Measurements from ENCODE around the gene SSC5D.
A peak's percentile ranks its signal among the peaks of the same experiment; 100 is the strongest.
"Not testable (repeated sequence)": the region's sequence is repeated elsewhere in the genome, so short reads cannot be mapped to it uniquely, and the experiment has no call there.

SSC5D gene

DNA sequence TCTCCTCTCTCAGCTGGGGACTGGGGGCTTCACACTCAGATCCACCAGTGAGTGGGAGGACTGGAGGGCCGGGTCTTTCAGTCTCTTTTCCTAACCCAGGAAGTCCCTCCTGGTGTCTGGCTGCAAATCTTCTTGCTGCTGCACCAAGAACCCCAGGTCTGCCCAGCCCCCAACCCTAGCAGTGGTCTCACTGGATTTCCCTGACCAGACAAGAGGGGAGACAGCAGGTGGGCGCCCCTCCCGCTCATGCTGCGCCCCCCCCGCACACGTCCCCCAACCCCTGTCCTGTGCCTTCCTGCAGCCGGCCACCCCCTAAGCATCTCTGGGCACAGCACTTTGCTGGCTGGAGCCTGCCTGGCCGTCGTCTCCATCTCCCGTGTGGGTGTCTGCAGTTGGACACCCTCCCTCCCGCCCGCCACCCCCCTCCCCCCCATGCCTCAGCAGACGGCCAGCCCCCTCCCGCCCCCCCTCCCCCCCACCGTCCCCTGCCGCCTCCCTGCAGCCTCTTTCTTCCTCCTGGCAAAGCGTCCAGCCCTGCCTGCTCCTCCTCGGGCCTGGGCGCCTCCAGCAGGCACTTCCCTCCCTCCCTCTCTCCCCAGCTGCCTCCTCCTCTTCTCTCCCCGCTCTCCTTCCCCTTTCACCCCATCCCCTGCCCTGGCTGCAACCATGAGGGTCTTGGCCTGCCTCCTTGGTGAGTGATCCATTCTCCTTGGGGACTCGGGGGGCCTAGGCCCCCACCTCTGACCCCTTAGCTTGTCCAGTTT is at the start of gene SSC5D:
TSS of gene SSC5D (plus strand) at position 513 of the 764 bp plus-strand sequence. CDS start at position 667, 154 bp downstream.
- DNase-seq = no peak

DNA sequence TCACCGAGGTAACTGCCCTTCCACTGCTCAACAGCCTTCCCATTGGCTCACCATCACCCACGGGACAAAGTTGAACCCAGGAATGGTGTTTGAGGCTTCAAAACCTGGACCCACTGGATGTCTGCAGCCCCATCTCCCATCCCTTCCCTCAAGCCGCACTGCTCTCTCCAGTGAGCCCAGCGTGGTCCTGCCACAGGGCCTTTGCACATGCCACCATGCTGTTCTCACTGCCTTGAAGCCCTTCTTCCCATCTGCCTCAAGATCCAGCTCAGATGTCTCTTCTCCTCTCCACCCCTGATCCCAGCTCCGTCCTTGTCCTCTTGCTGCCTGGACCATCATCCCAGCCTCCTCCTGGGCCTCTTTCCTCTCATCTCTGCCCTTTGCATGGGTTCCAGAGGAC is 49.2 kb upstream of the SSC5D start:
- DNase-seq = no peak

DNA sequence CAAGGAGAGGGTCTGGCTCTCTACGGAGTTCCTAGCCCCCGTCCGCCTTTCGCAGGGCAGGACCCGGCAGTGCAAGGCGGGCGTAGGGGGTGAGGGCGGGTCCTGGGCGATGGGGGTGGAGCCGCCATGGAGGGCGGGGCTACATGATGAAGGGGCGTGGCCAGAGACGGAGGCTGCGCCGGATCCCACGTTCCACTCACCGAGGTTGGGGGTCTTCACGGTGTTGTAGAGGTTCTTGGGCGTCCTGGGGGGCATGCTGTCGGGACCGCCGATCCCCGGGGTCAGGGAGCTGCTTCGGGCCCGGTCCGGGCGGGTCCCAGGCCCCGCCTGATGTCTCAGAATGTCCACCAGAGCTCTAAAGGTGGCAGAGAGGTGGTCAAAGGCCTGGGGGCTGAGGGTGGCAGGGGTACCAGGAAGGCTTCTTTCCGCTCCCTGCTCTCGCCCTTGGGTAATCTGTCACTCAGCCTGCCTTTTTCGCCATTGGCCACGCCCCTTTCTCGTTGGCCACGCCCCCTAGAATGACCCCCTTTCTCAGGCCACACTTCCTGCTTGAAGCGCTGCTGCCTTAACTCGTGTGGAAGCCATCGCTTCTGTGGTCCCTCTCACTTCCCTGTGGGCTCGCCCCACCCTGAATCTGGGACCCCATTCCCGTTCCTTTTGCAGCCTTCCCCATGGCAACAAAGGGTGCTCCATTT is 47.7 kb upstream of the SSC5D start:
- DNase-seq = no peak

DNA sequence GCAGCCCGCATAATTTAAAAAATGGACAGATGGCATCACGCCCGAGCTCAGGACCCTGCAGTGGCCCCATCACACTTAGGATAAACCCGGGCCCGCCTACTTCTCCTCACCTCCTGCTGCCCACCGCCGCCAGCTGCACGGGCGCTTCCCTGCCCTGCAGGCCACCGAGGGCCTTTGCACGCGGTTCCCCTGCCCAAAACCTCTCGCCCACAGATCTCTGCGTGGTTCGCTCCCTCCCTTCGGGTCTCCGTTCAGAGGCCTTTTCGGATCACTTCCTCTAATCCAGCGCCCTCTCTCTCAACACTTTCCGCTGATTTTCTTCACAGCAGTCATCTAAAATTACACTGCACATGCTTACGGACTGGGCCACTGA is 46.9 kb upstream of the SSC5D start:
- no peak for DNase-seq

DNA sequence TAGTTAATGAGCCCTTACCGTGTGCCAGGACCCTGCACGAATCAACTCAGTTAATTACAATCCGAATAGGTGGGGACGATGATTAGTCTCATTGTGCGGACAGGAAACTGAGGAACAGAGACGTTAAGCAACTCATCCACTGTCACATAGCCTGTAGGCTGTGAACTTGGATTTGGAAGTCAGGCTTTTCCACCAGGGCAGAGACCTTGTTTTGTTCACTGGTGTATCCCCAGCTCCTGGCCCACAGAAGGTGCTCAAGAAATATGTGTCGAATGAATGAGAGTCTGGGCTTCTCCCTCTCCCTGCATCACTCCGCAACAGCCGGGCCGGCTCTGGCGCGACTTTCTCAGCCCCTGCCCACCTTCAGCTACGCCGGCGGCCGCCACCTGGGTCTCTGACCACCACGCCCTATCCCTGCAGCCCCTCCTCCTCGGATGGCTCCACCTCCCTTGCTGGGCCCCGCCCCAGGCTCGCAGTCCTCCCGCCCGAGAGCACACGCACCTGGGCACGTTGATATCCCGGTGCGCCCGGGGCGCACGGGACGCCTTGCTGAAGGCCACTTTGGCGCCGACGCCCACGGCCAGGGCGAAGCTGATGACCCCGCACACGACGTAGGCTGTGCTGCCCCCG is 46.4 kb upstream of the SSC5D start:
- DNase-seq = peak in 1 of 2 donors; percentile 38

DNA sequence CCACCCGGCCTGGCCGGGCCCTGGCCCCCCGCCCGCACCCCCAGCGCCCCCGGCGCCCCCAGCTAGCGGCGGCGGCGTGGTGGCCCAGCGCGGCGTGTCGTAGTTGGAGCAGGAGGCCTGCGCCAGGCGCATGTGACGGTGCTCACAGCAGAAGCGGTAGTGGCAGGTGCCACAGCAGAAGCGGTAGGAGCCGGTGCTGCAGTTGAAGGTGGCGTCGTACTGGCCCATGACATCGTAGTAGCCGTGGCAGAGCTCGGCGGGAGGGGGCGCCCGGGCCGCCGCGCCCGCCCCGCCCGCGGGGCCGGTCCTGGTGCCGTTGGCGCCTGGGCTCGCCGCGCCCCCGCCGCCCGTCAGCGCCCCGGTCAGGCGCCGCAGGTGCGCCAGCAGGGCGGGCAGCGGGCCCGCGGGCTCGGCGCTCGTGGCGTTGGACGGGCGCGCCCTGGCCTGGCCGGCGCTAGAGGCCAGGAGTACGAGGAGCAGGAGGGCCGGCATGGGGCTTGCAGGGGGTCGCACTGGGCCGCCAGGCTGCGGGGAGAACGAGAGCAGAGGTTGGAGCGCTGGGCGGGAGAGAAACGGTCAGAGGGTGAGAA is 45.8 kb upstream of the SSC5D start:
- no peak for DNase-seq

DNA sequence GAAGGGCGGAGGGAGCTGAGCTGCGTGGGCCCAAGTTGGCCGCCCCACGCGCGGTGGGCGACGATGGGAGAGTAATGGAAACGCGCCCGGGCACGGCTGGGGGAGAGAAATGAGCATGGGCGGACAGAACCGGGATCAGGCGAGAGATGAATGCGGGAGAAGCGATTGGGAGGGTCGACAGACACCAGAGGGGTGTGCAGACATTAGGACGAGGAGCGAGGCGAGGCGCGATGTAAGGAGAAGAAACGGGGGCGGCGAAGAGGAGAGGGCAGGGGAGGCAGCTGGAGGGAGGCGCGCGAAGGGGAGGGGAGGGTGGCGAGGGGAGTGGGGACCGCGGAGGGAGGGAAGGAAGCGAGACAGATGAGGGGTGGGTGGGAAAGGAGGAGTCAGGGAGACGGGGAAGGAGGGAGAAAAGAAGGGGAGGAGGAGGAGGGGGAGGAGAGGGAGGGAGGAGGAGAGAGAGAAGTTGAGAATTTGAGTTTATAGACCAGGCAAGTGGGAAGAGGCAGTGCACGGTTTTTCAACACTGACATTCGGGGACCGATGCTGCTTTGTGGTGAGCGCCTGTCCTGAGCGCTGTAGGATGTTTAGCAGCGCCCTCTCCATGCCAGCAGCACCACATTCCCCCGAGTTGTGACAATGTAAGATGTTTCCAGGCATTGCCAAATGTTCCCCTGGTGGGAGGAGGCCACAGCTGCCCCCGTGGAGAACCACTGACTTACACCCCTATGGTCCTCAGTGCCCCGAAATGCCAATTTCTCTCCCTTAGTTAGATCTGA is 45.0 kb upstream of the SSC5D start, which contains the start of gene SHISA7:
TSS of gene SHISA7 (minus strand) at position 256 of the 779 bp plus-strand sequence. CDS start 437 bp downstream, outside the sequence.
- no peak for DNase-seq

DNA sequence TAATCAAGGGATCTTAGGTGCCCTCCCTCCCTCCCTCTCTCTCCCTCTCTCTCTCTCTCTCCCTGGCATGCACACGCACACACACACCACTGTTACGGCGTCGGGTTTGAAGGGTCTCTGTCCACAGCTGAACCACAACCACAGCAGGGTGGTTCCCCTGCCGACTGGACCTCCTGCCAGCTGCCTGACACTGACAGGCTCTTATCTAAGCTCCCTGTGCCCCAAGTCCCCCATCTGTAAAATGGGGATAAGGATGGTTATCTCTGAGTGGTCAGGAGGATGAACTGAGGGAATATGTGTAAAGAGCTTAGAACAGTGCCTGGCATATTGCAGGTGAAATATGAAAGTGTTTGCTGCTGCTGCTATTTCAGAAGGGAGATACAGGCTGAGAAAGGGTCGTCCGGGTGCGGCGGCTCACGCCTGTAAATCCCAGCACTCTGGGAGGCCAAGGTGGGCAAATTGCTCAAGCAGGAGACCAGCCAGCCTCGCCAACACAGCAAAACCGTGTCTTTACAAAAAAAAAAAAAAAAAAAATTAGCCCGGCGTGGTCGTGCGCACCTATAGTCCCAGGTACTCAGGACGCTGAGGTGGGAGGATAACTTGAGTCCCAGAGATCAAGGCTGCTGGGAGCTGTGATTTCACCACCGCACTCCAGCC is 44.3 kb upstream of the SSC5D start:
- DNase-seq = no peak

DNA sequence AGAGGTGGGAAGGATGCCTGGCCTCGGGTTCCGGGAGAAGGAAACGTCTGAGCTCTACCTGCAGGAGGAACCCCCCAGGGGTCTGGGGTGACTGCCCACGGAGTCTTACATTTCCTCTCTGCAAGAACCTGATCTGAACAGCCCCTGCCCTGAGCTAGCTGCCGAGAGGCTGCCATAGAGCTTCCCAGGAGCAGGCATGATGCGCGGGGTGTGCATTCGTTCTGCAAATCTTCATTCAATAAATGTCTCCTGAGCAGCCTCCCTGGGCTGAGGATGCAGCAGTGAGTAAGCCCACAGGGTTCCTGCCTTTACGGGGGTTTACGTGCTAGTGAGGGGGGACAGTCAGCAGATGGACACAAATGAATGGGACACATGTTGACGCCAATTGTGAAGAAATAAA is 43.6 kb upstream of the SSC5D start:
- no peak for DNase-seq

DNA sequence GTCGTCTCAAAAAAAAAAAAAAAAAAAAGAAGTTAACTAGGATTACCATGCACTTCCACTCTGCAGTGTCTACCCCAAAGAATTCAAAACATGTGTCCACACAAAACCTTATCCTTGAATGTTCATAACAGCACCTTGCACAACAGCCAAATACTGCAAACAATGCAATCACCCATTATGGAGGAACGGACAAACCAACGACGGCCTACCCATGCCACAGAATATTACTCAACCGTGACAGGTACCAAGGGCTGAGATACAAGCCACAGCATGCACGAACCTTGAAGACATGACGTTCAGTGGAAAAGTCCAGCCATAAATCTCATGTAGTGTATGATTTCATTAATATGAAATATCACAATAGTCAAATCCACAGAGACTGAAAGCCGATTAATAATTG is 42.2 kb upstream of the SSC5D start:
- DNase-seq = no peak

DNA sequence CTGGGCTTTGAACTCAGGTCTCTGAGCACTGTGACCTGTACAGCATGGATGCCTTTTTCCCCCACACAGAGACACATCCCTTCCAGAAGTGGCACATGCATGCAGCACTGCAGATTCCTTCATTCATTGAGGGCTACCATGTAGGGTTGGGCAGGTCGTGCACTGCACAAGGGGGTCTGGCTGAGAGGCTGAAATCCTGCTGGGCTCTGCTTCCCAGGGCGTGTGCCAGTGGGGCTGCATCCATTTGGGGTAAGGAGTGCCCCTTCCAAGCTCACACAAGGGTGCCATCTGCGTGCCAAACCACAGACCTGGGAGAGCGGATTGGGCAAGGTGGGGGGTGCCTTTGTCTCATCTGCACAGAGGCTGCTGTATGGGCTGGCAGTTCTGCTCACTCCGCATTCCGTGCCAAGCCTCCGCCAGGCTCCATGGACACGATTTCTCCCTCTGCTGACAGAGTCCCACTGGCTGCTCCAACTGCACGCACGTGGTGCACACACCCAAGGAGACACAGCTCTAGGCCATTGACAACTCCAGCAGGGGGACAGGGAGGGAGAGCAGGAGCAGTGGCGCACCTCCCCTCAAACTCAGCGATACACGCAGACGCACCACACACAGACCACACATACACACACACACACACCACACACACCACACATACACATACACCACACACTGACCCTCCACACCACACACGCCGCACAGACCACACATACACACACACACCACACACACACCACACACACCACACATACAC is 40.6 kb upstream of the SSC5D start:
- DNase-seq = no peak

DNA sequence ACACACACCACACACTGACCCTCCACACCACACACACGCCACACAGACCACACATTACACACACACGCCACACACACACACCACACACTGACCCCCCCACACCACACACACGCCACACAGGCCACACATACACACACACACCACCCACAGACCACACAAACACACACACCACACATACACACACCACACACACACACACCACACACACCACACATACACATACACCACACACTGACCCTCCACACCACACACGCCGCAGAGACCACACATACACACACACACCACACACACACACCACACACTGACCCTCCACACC is 40.1 kb upstream of the SSC5D start:
- DNase-seq = not testable (repeated sequence)

DNA sequence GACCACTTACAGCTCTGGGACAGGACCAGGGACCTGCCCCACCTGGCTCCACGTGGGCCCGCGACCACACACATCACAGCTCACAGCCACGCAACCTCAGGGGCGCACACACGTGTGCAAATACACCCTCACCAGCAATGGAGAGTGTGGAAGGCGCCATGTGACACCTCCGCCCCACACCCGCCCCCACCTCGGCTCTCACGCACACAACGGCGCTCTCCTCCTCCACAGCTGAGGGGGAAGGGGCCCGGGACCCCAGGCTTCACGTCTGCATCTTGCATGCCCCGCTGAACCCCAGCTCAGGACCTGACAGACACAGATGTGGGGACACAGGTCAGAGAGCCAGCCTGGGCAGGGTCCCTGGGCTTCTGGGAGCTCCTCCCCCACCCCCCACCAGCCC is 38.8 kb upstream of the SSC5D start:
- no peak for DNase-seq

DNA sequence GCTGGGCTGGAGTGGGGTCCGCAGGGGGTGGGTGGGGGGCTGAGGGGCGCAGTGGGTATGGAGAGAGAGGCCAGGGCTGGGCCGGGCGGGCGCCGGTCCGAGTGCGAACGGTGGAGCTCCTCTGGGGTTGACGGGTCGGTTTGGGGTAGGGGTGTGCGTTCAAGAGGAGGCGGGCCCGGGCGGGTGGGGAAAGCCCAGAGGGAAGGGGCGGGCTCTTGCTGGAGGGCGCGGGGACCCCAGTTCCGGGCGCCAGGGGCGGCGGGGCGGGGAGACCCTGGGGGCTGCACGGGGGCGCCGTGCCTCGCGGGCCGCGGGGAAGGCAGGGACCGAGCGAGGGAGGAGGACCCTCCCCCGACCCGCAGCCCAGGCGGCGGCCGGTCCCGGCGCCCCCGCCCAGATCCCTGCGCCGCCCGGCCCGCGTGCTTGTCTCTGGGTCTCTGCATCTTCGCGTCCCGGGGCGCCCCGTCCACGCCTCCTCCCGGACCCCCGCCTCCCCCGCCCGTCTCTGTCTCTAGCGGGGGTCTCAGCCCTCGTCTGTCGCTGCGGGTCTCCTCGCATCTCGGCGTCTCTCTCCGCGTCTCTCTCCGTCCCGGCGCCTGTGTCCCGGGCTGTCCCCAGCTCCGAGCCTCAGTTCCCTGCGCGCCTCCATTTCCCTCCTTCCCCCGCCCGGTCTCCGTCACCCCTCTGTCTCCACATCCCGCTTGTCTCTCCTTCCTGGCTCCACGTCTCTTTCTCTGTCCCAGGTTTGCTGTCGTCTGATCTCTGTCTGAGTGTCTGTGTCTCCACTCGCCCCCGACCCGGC is 36.9 kb upstream of the SSC5D start:
- no peak for DNase-seq

DNA sequence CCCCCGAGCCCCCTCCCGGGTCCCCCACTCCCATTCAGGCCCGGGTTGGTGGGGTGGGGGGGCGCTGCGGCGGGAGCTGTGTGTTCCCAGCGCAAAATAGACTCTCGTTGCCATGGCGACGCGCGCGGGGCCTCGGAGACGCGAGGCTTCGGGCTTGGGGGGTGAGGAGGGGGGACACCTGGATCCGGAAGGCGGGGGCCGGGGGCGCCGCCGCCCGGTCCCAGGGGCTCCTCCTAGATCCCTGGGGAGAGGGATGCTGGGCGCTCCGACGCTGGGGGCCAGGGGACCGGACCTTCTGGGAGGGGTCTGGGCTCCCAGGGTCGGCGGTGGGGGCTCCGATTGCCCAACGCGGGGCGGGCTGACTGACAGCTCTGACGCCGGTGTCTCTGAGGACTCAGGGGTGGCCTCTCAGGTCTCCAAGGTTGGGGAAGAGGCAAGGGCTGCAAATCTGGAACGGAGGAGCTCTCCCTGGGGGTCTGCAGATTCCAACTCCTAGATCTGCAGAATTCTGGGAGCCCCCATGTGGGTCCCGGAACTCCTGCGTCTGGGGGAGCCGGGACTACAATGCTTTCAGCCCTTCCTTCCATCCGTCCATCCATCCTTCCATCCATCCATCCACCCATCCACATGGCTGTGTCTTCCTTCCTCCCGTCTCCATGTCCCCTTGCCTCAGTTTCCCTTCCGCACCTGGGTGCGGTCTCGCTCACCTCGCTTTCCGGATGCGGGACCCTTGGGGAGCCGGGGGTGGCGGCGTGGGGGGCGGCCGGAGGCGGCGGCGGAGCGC is 36.1 kb upstream of the SSC5D start:
- DNase-seq = no peak

DNA sequence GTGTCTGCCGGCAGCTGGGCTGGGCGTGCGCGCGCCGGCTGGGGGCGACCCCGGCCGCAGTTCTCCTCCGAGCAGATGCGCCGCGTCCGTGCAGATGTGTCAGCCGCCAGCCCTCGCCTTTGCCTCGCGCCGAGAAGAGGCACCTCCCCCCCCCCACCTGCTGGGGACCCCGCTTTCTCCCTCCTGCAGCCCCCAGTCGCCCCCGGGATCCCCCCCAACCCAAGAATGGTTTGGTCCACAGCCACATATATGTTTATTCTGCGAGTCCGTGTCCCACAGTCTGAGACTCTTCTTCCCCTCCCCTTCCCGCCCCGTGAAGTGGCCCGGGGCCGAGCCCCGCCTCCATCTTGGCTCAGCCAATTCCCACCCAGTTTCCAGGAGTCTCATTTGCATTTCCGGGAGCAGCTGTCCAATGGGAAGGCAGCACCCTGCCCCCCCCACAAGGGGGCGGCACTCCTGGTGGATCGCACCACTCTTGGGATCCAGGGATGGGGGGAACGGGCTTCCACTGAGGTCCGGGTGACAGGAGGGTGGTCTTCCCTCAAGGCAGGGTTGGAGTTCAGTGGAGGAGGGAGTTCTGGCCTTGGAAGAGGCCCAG is 35.4 kb upstream of the SSC5D start:
- DNase-seq = peak; percentile 40 to 45

DNA sequence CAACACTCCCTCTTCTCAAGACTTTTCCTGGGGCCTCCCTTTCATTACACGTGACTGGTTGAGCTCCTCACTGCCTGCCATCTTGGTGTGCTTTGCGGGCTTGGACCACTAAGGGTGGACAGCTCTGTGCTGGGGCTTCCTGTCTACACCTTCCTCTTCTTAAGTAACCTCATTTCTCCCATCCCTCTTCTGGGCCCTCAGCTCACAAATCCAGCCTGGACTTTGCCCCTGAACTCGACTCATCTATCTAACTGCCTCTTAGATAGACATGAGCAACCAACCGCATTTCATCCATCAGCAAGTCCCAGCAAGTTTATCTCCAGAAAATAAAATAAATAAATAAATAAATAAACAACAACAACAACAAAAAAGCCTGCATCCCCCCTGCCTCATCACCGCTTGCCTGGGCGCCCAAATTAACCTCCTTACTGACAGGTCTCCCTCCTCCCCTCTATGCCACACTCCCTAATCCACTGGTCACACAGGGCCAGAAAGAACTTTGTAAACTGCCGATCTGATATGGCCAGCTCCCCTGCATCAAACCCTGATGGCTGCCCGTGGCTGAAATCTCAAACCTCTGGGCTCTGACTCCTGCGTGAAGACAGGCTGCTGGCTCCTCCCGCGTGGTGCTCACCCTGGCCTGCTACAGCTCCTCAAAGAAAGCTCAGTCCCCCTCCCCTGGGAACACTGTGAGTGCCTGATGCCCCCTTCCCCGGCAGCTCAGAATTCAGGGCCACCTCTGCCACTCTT is 34.5 kb upstream of the SSC5D start:
- no peak for DNase-seq

DNA sequence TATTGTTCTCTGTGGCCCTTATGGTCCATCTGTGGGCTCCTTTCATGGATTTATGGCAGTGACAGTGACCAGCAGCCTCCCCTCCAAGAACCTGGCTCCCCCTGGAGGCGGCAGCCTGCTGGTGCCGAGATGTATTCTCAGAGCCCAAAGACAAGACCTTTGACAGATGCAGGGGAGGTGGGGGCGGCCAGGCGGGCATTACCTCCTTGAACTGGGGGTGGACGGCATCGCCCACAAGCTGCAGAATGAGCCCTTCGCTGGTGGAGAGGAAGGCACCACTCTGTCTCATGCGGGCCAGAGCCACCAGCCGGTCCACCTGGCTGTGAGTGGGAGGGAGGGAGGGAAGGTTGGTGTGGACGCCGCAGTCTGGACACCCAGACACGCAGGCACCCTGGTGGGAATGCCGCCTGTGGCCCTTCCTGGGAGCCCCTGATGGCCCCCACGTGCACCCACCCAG is 33.4 kb upstream of the SSC5D start:
- peak; percentile 56 to 61 for DNase-seq
